SK-N-MC (cell line): ENCODE data around the gene PBX4.

Experiments used
- DNase-seq: peaks from one replicate; pipeline ENCODE4 v3.0.0-alpha.2; 2011; ENCODE audit warnings: low read depth, low spot score
- H3K27ac ChIP-seq: fragments of 200-600 bp; sonication (generic); 2 replicates; pipeline ENCODE4 v1.5.1; 2016; ENCODE audit warnings: mixed run types
- H3K36me3 ChIP-seq: fragments of 200-600 bp; sonication (generic); 2 replicates; pipeline ENCODE4 v1.6.1; 2017; ENCODE audit warnings: antibody characterized with exemption, low read length, mixed read lengths; ENCODE audit not compliant: insufficient read depth
- H3K4me3 ChIP-seq: fragments of 200-600 bp; sonication (generic); 2 replicates; pipeline ENCODE4 v1.5.1; 2016
- H3K9ac ChIP-seq: fragments of 200-600 bp; sonication (generic); 2 replicates; pipeline ENCODE4 v1.8.0; 2017; ENCODE audit warnings: mixed run types, mixed read lengths; ENCODE audit not compliant: insufficient read length
- H3K9me3 ChIP-seq: fragments of 200-600 bp; sonication (generic); 2 replicates; pipeline ENCODE4 v1.6.1; 2017; ENCODE audit warnings: low read depth, mild to moderate bottlenecking, antibody characterized with exemption, low read length, moderate library complexity, mixed read lengths
- EZH2 ChIP-seq: fragments of 200-600 bp; sonication (generic); IDR thresholded peaks from one replicate; pipeline ENCODE4 v1.6.1; 2017; ENCODE audit warnings: antibody characterized with exemption
- FOXP2 ChIP-seq: optimal IDR thresholded peaks from 2 replicates; pipeline ENCODE3; 2011; ENCODE audit warnings: mild to moderate bottlenecking, moderate library complexity; ENCODE audit not compliant: insufficient read depth; ENCODE audit errors: extremely low read length, control extremely low read depth
- POLR2AphosphoS5 ChIP-seq: IDR thresholded peaks from 2 replicates; pipeline ENCODE4 v1.6.1; 2012; ENCODE audit warnings: mild to moderate bottlenecking, low read depth, low read length, borderline replicate concordance

Gene PBX4

DNA sequence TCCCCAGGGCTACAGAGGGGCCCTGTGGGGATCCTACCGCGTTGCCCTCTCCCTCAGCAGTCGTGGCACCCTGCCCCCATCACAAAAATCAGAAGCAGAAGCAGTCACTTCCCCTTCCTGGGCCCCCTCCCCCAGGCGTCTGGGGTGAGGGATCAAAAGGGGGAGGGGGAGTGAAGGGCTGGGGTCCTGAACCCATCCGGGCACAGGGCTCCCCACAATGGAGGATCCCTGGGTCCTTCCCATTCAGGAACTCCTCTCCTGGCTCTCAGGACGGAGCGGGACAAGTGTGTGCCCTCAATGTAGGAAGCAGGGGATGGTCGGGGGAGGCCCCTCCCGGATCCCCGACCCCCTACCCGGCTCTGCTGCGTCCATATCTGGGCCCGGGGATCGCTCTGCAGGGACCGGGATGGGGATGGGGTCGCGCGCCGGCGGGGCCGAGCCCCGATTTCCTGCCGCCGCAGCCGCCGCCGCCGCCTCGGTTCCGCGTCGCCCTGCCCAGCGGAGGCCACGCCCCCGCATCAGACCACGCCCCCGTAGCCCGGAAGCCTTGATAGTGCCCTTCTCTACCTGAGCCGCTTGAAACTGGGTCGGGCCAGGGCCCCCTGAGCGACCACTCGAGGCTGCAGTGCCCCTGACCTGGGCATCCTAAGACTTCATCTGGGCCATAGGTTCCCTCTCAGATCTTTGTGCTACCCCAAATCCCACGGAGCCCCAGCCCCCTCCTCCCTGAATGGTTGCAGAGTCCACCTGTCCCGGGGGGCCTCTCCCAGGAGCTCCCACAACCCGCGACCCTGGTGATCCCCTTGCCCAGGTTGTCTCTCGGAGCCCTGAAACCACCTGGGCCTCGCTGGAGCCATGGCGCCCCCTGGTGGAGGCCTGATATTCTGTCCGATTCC lies 24.9 kb upstream of the PBX4 start, which contains the start of gene GMIP:
Gene GMIP (minus strand): TSS at position 500 of the 896 bp plus-strand sequence. CDS start 128 bp downstream, at position 372.
- no peak; the same call in 1 of the 2 replicates for TF ChIP-seq POLR2AphosphoS5
- TF ChIP-seq FOXP2: no peak
- no peak for TF ChIP-seq EZH2
- H3K4me3 ChIP-seq: peak within 1 kb of the TSS; percentile 99
- DNase-seq: no peak
- no peak within 1 kb of the TSS for H3K27ac ChIP-seq
- H3K36me3 ChIP-seq: peaks cover 22% of the 10 kb centered on the region; the same call in 1 of the 2 replicates
- H3K9me3 ChIP-seq: no peaks in the 10 kb centered on the region
- H3K9ac ChIP-seq: peak within 1 kb of the TSS; percentile 82

DNA sequence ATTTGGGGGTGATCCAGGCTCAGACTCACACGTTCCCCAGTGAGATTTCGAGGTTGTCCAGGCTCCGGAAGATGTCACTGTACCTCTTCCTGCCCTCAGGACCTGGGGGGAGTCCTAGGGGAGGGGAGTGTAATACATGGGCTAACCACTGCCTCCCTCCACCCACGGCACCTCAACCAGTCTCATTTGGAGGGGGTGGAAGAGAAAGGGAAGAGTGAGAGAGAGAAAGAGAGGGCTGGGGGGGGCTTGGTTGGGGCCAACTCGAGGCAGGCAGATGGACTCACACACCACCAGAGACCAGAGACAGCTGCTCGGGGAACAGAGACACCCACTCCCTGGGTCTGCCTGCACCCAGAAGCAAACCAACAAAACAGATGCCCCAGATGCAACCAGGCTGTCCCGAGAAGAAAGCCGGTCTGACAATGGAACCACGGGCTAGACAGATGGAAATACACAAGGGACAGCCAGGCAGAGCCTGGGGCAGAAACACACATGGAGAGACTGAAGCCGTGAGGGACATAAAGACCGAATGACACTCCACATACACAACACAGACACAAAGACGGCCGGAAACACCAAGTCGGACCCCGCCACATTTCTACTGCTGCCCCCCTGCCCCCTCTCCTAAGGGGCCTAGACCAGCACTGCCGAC lies 24.1 kb upstream of the PBX4 start:
- DNase-seq: no peak
- peak overlapping the region; percentile 82 for H3K9ac ChIP-seq
- H3K27ac ChIP-seq: no peak overlapping the region
- peak overlapping the region; percentile 99 for H3K4me3 ChIP-seq
- TF ChIP-seq FOXP2 (no peak), POLR2AphosphoS5 (no peak), EZH2 (no peak)
- H3K9me3 ChIP-seq: no peaks in the 10 kb centered on the region
- H3K36me3 ChIP-seq: peaks cover 21% of the 10 kb centered on the region; the same call in 1 of the 2 replicates

GRCh38 chr19:19637523-19638251 lies 19.2 kb upstream of the PBX4 start:
- no peak overlapping the region for H3K9ac ChIP-seq
- H3K27ac ChIP-seq: no peak overlapping the region
- H3K4me3 ChIP-seq: no peak overlapping the region
- no peaks in the 10 kb centered on the region for H3K9me3 ChIP-seq
- no peak for DNase-seq
- TF ChIP-seq POLR2AphosphoS5 (no peak), EZH2 (no peak), FOXP2 (no peak)
- peaks cover 7% of the 10 kb centered on the region for H3K36me3 ChIP-seq

GRCh38 chr19:19637186-19637522 lies 18.7 kb upstream of the PBX4 start:
- H3K4me3 ChIP-seq: no peak overlapping the region
- H3K9me3 ChIP-seq: no peaks in the 10 kb centered on the region
- TF ChIP-seq EZH2: no peak
- no peak for TF ChIP-seq POLR2AphosphoS5
- TF ChIP-seq FOXP2: no peak
- peaks cover 7% of the 10 kb centered on the region for H3K36me3 ChIP-seq
- H3K27ac ChIP-seq: no peak overlapping the region
- no peak overlapping the region for H3K9ac ChIP-seq
- DNase-seq: no peak

DNA sequence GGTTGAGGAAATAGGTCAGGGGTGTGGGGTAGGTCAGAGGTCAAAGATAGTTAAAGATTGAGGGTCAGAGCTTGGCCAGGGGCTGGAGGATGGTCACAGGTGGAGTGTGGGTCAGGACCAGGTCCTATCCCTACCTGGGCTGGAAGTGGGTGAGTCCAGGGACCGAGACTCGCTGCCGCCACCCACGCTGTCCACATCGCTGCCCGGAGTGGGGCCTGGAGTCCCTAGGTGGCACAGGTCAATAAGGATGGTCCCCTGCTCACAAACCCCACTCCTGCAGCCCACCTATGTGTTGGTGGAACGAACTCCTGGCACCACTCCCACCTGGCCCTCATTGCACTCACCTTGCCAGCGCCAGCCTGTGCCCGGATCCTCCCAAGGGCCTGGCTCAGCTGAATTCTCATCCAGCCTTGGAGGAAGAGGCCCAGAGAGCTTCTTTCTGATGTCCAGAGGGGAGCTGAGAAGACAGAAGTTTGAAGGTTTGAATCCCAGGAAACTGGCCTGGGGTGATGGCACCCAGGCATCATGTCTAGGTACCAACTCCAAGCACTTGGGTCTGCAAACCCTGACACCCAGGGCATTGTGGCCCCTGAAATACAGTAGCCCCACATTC lies 18.2 kb upstream of the PBX4 start:
- Histone ChIP-seq H3K9me3 (no peaks in the 10 kb centered on the region), H3K36me3 (peaks cover 7% of the 10 kb centered on the region), H3K27ac (no peak overlapping the region), H3K9ac (no peak overlapping the region), H3K4me3 (no peak overlapping the region)
- no peak for DNase-seq
- TF ChIP-seq FOXP2 (no peak), POLR2AphosphoS5 (no peak), EZH2 (no peak)

DNA sequence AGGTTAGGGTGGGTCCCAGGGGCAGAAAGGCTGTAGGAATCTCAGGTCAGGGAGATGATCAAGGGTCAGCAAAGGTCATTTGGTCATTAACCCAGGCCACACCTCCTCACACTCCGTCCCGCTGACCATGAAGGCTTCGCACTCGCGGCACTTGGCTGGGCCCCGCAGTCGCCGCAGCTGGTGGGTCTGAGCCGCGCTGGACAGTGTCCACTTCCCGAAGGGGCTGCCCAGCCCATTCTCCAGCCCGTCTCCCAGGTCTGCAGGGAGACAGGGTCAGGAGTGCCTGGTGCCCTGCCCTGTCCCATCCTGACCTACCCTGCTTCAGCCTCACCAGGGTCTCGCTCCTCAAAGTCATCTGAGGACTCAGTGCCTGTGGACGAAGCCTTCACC lies 16.8 kb upstream of the PBX4 start:
- Histone ChIP-seq H3K9me3 (no peaks in the 10 kb centered on the region), H3K27ac (no peak overlapping the region), H3K36me3 (peaks cover 7% of the 10 kb centered on the region), H3K4me3 (no peak overlapping the region), H3K9ac (no peak overlapping the region)
- TF ChIP-seq FOXP2 (no peak), EZH2 (no peak), POLR2AphosphoS5 (no peak)
- DNase-seq: no peak

DNA sequence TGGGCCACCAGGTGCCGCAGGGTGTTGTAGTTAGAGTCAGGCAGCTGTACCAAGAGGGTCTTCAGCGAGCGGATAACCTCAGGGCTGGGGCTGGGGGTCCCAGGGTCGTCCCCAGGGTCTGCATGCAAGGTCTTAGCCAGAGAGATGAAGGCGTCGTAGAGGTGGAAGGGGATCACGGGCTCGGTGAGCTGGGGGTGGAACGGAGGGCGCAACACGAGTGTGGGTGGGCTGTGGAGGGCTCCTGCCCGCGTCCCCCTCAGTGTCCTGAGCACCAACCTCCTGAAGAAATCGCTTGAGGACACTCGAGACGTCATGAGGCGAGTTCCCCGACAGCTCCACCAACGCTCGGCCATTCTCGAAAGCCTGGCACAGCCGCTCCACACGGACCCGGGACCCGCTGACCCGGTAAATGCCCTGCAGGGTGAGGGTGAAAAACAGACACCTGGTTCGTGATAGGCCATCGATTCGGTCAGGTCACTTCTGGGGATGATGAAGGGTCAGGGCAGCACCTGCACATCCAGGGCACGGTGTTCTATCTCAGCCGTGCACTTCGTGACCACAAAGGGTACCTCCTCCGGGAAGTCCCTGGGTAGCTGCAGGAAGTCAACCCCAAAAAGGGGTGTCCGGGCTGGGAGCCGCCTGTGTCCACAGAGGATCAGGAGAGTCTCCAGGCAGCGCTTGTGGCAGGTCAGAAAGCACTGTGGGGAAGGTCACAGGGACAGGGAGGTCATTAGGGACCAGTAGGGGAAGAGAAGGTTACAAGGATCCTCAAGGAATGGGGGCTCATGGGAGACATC lies 16.2 kb upstream of the PBX4 start:
- Histone ChIP-seq H3K27ac (no peak overlapping the region), H3K36me3 (peaks cover 7% of the 10 kb centered on the region), H3K9ac (no peak overlapping the region), H3K4me3 (no peak overlapping the region), H3K9me3 (no peaks in the 10 kb centered on the region)
- no peak for DNase-seq
- TF ChIP-seq FOXP2 (no peak), EZH2 (no peak), POLR2AphosphoS5 (no peak)
